ENCODE results near the gene REG4.

Gene REG4

DNA sequence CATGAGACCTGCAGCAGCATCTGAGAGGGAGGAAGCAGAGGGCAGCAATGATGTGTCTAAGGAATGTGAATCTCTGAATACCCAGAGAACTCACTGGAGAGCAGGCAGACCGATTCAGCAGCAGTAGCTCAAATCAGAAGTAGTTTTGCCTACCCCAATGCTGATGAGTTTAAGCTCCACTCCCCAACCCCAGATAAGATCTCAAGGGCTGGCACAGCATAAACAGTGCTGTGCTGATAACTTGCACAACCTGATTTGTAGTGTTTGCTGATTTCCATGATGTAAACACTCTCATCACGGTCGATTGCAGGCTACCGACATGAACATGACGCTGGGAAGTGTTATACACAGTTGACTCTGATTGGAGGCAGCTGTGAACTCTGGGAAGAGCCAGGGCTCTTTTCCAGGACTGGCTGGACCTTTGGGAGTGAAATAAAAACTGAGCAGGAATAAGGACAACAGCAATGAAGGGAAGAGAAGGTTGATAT is 31.3 kb downstream of the REG4 start:
- no peak for DNase-seq (ENCODE audit: low spot score)

- DNase-seq (ENCODE audit: low spot score): no peak
Measured at GRCh38 chr1:119778886-119779560, 32.2 kb downstream of the REG4 start.

DNA sequence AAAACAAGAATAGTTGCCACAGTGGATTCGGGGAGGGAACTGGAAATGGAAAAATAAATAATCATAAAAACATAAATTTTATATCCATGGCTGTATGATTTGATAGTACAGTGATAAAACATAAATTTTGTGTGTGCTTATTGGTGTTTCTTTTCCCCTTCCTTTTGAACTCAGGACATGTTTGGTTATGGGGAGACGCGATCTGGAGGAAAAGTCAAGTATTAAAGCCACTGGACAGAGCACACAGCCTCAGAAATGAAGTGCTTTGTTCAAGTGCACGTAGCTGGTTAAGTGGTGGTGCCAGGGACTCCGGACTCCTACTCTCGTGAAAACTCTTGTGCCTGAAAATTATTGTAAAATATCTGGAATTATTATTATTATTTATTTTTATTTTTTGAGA is 32.9 kb downstream of the REG4 start:
- DNase-seq (ENCODE audit: low spot score): no peak

DNA sequence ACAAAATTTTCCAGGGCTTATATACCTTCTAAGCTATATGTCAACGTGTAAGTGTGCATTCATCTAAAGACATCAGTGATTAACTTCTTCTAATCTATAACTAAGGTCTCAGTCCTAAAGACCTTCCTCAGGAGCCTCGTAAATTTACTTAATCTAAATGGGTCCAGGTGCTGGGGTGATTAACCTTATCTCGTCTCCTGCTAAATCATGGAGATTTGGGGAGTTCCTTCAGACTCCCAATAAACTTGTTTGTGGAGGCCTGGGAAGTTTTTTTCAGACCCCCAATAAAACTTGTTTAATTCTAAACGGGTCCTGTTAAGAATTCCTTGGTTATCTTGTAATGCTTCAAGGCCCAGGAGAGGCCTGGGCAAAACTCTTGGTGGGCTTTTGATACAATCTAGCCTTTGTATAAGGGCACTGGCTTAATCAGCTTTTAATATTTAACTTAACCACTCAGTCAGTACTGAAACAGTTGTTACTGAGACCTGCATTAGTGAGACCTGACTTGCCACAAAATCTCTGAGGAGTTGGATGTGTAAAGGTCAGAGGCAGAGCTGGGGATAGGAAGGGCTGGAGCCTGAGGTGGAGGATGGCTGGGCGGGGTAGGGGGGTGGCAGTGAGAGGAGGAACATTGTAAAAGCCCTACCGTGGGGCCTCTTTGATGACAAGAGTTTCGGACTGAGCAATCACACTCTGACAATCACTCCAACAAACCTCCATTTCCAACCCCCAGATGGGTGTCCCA is 36.3 kb downstream of the REG4 start:
- DNase-seq (ENCODE audit: low spot score): no peak

DNA sequence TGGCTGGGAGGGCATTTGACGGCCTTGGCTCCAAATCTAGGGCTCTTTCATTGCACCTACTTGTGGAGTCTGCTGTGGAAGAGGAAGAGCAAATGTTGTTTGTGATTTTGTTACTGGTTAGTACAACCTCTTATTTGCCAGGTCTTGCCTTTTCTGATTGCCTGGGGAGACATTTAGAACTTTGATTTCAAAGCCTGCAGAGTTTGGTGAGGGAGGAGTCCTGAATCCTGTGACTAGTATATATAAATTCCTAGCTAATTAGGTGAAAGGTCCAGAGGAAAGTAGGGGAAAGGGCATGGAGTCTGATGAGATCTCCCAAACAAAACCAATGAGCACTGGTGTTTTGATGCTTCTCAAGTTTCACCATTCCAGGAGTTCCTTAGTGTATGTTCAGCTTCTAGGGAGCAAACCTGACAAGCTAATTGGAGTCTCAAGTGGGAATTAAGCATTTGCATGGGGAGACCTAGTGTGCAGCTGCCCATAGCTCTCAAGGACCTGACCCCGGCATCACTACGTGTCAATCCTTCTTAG is 37.5 kb downstream of the REG4 start:
- DNase-seq (ENCODE audit: low spot score): no peak

GRCh38 chr1:119772298-119772697 is 39.0 kb downstream of the REG4 start:
- DNase-seq (ENCODE audit: low spot score): no peak

DNA sequence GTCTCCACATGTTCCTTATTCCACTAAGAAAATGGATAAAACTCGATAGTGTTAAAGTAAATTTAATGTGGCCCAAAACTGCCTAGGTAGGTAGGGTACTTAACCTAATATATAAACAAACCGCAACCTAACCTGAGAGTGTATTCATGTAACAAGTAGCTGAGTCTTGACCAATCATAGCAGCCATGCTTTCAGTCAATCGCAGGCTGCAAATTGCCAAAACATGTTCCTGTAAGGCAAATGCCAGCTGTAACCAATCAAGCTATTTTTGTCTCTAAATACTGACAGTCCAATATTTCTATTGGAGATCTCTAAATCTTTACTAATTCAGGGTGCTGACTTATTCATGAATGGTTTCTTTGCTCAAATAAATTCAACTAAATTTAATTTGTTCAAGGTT is 39.5 kb downstream of the REG4 start:
- no peak for DNase-seq (ENCODE audit: low spot score)

GRCh38 chr1:119771016-119771415 is 40.2 kb downstream of the REG4 start:
- DNase-seq (ENCODE audit: low spot score): no peak

DNA sequence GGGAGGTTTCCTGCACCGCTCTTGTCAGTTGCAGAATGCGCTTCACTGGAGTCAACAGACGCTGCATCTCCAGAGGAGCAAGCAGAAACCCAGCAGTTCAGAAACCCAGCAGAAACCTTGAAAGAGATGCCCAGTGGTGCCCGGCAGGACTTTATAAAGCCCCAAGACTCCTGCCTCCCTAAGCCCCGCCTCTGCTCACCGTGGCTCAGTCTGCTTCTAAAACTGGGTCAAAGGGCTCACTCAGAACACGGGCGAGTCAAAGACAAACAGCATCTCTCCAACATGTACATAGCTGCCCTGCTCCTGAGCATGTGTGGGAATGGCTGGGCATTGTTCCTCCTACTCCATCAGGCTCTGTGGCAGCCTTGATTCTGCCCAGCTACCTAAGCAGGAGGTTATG is 42.5 kb downstream of the REG4 start, which contains the start of gene HMGCS2:
TSS of gene HMGCS2 (minus strand) at position 128 of the 400 bp plus-strand sequence. CDS start at position 67, 61 bp downstream.
- DNase-seq (ENCODE audit: low spot score): no peak

DNA sequence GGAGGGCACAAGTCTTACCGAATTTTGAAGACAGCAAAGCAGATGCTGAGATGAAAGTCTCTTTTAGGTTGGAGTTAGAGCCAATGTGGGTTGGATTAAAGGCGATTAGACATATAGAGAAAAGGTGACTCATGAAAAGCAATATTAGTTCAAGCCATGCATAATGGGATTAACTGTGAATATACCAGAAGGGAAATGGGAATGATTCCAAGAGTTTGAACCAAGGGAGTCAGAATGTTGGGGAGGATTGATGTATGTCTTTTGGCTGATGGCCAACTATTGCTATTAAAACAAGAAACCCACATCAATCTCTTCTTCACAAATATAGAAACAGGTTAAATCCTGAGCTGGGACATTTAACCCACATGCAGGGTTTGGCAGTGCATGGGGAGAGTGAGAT is 43.8 kb downstream of the REG4 start:
- DNase-seq (ENCODE audit: low spot score): no peak

DNA sequence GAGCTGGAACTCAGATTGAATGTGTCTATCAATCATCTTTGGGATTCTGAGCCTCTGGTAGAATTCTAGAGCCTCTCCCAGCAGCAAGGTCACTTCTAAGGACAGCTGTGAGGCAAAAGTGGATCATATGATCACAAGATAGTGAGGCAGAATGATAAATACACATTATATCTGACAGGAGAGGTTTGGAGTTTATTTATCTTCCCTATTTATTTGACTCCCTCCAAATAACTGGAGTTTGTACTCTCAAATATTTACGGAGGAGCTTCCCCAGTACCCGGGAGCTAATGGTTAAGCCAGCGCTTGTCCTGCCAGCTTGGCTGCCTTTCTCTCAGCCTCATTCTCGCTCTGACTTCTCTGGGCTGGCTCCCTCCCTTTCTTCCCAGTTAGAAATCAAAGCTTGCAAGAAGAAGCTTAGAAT is 44.9 kb downstream of the REG4 start:
- DNase-seq (ENCODE audit: low spot score): no peak

DNA sequence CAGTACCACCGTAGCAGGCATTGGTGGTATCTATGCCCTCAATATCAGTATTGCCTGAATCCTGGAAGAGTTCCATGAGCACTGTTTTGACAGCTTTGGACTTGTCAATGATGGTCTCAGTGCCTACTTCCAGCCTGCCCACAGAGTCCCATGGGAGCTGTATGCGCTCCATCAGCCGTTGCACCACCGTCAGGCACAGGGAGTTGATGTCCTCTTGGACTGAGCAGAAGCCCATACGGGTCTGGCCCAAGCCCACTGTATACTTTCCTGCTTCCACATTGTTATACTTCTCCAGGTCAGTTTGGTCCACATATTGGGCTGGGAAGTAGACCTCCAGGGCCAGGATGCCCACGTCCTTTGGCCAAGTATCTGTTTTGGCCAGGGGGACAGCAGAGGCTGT is 47.0 kb downstream of the REG4 start:
- no peak for DNase-seq (ENCODE audit: low spot score)

GRCh38 chr1:119762953-119763352 is 48.3 kb downstream of the REG4 start:
- DNase-seq (ENCODE audit: low spot score): no peak

DNA sequence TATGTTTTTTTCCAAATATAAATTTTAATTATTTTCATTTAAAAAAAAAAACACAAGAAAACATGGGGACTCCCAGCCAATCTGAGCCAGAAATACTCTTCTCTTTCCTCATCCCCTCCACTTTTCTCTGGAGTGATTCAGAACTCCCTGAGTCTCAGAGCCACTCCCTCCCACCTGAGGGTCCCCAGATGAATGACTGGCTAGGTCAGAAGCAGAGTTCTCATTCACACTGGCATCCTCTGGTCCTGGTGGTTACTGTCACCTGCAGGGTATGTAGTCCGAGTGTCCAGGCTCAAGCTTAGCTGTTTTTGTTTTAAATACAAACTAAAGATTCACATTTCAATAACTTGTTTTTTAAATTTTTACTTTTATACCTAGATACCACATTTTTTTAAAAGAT is 48.9 kb downstream of the REG4 start:
- no peak for DNase-seq (ENCODE audit: low spot score)

- no peak for DNase-seq (ENCODE audit: low spot score)
Measured at GRCh38 chr1:119758584-119758983, 52.7 kb downstream of the REG4 start.

DNA sequence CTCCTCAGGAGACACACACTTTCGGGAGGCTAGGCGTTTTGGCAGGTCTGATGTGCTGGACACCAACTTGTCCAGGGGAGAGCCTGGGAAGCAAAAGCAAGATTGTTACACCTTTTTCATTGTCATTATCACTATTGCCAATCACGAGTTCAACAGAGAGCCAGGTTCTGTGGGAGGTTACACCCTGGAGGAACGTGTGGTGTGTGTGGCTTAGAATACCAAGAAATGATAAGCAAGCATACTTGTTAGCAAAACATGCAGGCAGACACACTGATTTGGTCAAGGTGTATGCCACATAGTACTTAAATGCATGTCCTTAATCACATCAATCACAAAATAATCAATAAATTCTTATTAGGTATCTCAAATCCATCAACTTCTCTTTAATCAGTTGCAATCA is 58.7 kb downstream of the REG4 start:
- no peak for DNase-seq (ENCODE audit: low spot score)

- no peak for DNase-seq (ENCODE audit: low spot score)
Measured at GRCh38 chr1:119748040-119748439, 63.2 kb downstream of the REG4 start.

DNA sequence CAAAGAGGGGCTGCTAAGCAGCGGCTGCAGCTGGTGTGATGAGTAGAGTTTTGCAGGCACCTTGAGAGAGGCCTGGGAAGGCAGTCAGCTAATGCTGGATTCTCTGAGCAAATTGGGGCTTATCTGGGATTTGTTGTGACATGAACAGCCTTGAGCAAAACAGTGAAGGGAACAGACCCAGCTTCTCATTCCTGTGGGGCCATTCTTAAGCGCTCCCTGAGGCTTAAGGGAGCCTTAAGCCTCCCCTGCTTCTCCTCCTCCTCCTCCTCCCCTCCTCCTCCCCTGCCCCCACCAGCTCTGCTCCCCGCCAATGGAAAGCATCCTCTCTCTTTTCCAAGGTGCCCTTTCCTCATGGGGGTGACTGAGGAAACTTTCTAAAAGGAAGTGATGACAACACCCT is 63.8 kb downstream of the REG4 start:
- DNase-seq (ENCODE audit: low spot score): no peak

GRCh38 chr1:119745034-119745433 is 66.2 kb downstream of the REG4 start:
- no peak for DNase-seq (ENCODE audit: low spot score)

- DNase-seq (ENCODE audit: low spot score): no peak
Measured at GRCh38 chr1:119744598-119744942, 66.7 kb downstream of the REG4 start.

All from CD4-positive, alpha-beta T cell treated with Interleukin-15 for 4 hours (primary cell).